ENCODE data around the gene STAMBP. TPM values are rescaled to one million over a fixed set of nuclear protein-coding genes. Genes with fewer than 3 reads are reported as not detected.
"Not testable (repeated sequence)": the region's sequence is repeated elsewhere in the genome, so short reads cannot be mapped to it uniquely, and the experiment has no call there.

The STAMBP gene
- total RNA-seq (10 to 100 TPM; 28.3 to 32.3 TPM), polyA plus RNA-seq (10 to 100 TPM; 32.3 to 44.3 (median 35.0) TPM), total RNA-seq (30.5 to 53.8 (median 39.5) reads per million in 6 experiments)

DNA sequence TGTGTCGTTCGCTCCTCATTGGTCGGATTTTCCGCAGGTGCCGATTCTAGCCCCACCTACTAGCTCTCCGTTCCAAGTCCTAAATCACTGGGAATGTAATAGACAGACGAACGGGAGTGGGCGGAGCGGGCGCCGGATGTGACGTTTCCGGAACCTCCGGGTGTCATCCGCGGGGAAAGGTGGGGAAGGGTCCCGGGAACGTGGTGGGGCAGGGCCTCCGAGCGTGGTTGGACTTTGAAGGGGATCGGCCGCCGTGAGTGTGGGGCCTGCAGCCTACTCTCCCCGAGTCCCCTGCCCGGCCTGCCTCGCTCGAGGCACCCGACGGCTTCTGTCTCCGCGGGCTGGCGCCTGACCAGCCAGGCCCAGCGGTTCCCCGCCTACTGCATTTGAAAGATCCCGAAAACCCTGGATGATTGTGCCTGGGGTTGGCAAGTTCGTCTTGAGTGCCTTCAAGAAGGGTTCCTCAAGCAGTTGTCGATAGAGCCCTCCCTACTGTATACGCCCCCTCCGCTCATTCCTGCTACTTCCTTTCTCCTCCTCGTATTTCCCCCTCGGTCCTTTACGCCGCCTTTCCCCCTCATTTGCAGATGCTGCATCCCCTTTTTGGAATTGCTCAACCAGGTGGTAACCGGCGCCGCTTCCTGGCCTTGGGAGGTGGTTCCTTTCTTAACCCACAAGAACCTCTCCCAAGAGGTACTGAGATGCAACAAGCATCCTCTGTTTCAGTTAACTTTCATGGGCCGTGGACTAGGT lies at the start of gene STAMBP:
Gene STAMBP (plus strand): TSS at position 144 of the 753 bp plus-strand sequence. CDS start 1,896 bp downstream, outside the sequence.
- Mint-ChIP-seq H3K27me3 (no peaks in the 10 kb centered on the region), H3K4me1 (peaks cover 37 to 60% (median 51%) of the 10 kb centered on the region in 4 donors), H3K27ac (peak within 1 kb of the TSS; percentile 93 to 99 (median 97)), H3K9me3 (peaks cover 0 to 4% (median 0%) of the 10 kb centered on the region in 9 donors), H3K4me3 (peak within 1 kb of the TSS; percentile 90 to 99 (median 96)), H3K36me3 (peaks cover 5 to 30% (median 15%) of the 10 kb centered on the region in 3 donors)
- ATAC-seq, result peak; percentile 88 to 94
- POLR2A ChIA-PET, result interaction anchor here (0.7 to 1.4 kb wide), 12 partner anchors 49 to 701 kb away, joined by 3 to 10 read pairs (median 4); partner anchors contain the start of genes AUP1, DGUOK, DUSP11 and HTRA2
- peak; percentile 78 to 96 (median 88) for DNase-seq

DNA sequence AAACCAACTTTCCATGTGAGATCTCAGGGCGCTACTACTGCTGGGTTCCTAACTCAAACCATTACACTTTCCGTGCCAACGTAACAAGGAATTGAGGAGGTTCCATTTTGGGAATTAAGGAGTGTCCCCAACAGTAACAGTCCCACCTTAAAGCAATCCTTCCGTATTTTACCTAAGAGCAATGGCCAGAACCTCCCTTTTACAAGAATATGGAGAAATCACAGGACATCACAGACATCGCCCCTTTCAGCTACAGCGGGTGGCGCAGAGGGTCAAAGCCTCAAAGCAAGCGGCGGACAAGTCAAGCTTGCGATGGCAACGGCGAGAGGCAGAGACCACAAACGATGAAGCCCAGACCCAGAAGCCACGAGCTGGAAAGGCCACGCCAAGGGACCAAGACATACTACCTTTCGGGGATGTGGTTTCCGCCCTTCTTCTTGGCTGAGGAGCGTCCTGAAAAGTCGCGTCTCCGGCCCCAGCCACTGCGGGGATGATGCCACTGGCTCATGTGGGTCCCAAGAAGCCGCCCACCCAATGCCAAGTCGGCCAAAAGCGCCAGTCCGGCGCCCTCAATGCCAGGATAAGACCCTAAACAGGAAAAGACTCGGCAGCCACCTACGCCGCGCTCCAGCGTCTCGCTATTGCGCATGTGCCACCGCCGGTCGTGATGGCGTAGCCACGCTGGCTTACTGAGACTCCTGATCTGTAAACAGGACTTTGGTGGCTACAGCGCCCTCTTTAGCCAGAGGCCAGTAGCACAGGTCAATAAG lies 49.1 kb upstream of the STAMBP start, which contains the start of gene DUSP11:
Gene DUSP11 (minus strand): TSS at position 637 of the 770 bp plus-strand sequence. CDS start 129 bp downstream, at position 508.
- Mint-ChIP-seq H3K4me1 (peaks cover 6 to 47% (median 31%) of the 10 kb centered on the region in 4 donors), H3K9me3 (peaks cover 0 to 2% (median 0%) of the 10 kb centered on the region in 9 donors), H3K4me3 (peak within 1 kb of the TSS; percentile 91 to 100 (median 99)), H3K27ac (peak within 1 kb of the TSS; percentile 96 to 99 (median 99)), H3K36me3 (peaks cover 0 to 29% (median 14%) of the 10 kb centered on the region in 3 donors), H3K27me3 (peaks cover 0 to 8% (median 2%) of the 10 kb centered on the region in 5 donors)
- peak; percentile 97 to 98 for ATAC-seq
- peak; percentile 92 to 99 (median 96) for DNase-seq
- POLR2A ChIA-PET, result interaction anchor here (0.7 to 1.2 kb wide), 4 partner anchors 10 to 49 kb away, joined by 3 to 6 read pairs (median 4); partner anchors contain the start of gene TPRKB

DNA sequence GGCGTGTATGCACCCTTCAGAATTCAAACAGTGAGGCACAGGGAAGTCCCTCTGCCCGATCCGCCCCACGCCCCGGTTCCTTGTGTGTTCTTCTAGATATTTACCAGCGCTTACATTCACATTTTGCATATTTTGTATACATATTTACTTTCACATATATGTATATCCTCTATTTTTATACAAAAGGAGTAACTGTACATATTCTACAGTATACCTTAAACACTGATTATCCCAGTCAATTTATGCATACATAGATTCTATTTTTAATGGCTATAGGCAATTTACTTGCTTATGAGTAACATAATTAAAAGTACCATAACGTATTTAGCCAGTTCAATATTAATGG lies 48.6 kb upstream of the STAMBP start:
- Mint-ChIP-seq H3K36me3 (peaks cover 0 to 24% (median 11%) of the 10 kb centered on the region in 3 donors), H3K27ac (peak overlapping the region; percentile 96 to 99 (median 99)), H3K4me3 (peak overlapping the region; percentile 91 to 100 (median 99)), H3K9me3 (peaks cover 0 to 2% (median 0%) of the 10 kb centered on the region in 9 donors), H3K4me1 (peaks cover 6 to 43% (median 28%) of the 10 kb centered on the region in 4 donors), H3K27me3 (peaks cover 0 to 8% (median 2%) of the 10 kb centered on the region in 5 donors)
- ATAC-seq (no peak), DNase-seq (no peak)
- POLR2A ChIA-PET, result interaction anchor here (0.9 to 1.2 kb wide), 3 partner anchors 10 to 48 kb away, joined by 3 to 6 read pairs (median 5); partner anchors contain the start of gene TPRKB

DNA sequence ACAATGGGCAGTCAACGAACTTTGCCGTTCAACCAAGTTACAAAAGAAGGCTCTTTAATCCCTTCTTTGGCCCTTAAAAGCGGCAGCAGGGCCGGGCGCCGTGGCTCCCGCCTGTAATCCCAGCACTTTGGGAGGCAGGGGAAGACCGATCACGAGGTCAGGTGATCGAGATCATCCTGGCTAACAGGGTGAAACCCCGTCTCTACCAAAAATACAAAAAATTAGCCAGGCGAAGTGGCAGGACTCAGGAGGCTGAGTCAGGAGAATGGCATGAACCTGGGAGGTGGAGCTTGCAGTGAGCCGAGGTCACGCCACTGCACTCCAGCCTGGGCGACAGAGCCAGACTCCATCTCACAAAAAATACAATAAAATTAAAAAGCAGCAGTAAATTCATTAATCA lies 45.4 kb upstream of the STAMBP start:
- POLR2A ChIA-PET, H3K4me3 Mint-ChIP-seq, ATAC-seq, H3K36me3 Mint-ChIP-seq, DNase-seq, H3K9me3 Mint-ChIP-seq, H3K27me3 Mint-ChIP-seq: not testable (repeated sequence)
- H3K27ac Mint-ChIP-seq, result peak overlapping the region in 1 of 10 donors; percentile 34
- H3K4me1 Mint-ChIP-seq, result peaks cover 3 to 18% (median 12%) of the 10 kb centered on the region in 4 donors

DNA sequence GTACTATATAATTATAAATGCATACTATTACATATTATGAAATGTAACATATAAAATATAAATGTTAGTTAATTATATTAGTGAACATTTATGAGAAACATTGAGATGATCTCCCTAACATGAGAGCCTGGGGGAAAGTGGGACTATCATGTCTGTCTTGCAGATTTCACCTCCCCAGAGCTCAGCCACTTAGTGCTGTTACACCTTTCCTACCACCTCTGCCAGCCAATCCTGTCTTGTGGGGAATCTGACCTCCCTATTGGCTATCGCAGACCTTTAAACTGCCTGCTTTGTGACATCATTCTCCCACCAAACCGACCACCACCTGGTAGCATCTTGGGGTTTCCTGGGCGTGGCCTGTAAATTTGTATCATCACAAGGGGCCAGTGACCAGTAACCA lies 44.9 kb upstream of the STAMBP start, which contains the start of gene C2orf78:
Gene C2orf78 (plus strand): TSS at position 301 of the 400 bp plus-strand sequence. CDS start 127 bp downstream, outside the sequence.
- H3K36me3 Mint-ChIP-seq, ATAC-seq, DNase-seq, H3K27me3 Mint-ChIP-seq, H3K4me3 Mint-ChIP-seq, POLR2A ChIA-PET, H3K9me3 Mint-ChIP-seq: not testable (repeated sequence)
- Mint-ChIP-seq H3K4me1 (peaks cover 2 to 13% (median 8%) of the 10 kb centered on the region in 4 donors), H3K27ac (peak within 1 kb of the TSS in 1 of 10 donors; percentile 34)

DNA sequence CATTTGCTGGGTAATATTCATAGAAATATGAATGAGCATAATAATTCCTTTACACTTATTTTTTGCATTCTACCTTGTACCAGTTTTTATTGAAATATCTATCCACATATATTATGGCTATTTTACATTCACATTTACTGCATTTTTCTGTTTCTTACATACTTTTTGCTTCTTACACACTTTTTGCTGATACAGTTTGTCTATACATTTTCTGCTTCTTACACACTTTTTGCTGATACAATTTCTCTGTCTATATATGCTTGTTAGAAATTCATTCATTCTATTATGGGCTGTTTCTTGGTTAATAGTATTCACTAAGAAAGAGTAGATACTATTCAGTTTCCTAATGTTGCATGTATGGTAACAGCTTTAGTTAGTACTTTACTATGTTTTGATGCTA lies 16.9 kb upstream of the STAMBP start:
- Mint-ChIP-seq H3K9me3 (no peaks in the 10 kb centered on the region), H3K4me1 (peaks cover 0 to 2% (median 0%) of the 10 kb centered on the region in 4 donors), H3K4me3 (no peak overlapping the region), H3K27ac (no peak overlapping the region), H3K36me3 (no peaks in the 10 kb centered on the region), H3K27me3 (peaks cover 6 to 34% (median 9%) of the 10 kb centered on the region in 5 donors)
- POLR2A ChIA-PET, result no interaction called here
- no peak for ATAC-seq
- no peak for DNase-seq

DNA sequence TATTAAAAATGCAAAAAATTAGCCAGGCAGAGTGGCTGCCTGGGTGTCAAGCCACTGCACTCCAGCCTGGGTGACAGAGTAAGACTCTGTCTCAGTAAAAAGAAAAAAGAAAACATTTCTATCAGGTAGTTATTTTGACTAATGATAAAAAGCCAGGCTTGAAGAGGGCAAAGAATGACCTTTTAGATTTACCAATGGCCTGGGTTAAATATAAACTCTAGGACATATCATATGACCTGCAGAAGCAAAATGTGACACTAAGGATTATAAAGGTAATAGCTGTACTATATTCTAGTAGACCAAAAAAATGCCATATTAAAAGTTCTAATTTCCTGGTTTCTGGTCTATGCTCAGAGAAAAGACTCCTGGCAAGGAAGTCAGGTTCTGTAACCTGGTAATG lies 16.1 kb upstream of the STAMBP start:
- Mint-ChIP-seq H3K4me3 (no peak overlapping the region), H3K4me1 (peaks cover 0 to 2% (median 0%) of the 10 kb centered on the region in 4 donors), H3K27ac (no peak overlapping the region), H3K9me3 (no peaks in the 10 kb centered on the region), H3K27me3 (peaks cover 6 to 34% (median 9%) of the 10 kb centered on the region in 5 donors), H3K36me3 (no peaks in the 10 kb centered on the region)
- ATAC-seq (no peak), DNase-seq (no peak)
- POLR2A ChIA-PET, result no interaction called here

DNA sequence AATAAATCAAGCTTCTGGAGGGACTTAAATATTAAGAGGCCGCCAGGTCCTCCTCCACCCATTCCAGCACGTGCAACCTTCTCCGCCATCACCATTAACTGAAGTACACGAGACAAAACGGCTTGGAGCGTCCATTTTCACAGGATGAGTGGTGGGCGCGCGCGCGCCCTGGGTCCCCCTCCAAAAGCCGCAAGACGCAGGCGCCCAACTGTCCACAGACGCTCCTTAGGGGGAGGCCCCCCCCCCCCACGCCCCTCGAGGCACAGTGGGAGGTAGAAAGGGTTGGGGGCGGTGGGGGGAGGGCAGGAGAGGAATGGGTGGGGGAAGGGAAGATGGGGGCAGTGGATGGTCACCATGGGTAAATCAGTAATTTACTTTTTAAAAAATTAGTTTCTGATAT lies 10.5 kb upstream of the STAMBP start:
- no peaks in the 10 kb centered on the region for H3K4me1 Mint-ChIP-seq
- POLR2A ChIA-PET, result no interaction called here
- H3K27me3 Mint-ChIP-seq, result peaks cover 4 to 31% (median 9%) of the 10 kb centered on the region in 5 donors
- DNase-seq (no peak), ATAC-seq (no peak)
- no peaks in the 10 kb centered on the region for H3K9me3 Mint-ChIP-seq
- no peak overlapping the region for H3K4me3 Mint-ChIP-seq
- H3K27ac Mint-ChIP-seq, result no peak overlapping the region
- no peaks in the 10 kb centered on the region for H3K36me3 Mint-ChIP-seq

DNA sequence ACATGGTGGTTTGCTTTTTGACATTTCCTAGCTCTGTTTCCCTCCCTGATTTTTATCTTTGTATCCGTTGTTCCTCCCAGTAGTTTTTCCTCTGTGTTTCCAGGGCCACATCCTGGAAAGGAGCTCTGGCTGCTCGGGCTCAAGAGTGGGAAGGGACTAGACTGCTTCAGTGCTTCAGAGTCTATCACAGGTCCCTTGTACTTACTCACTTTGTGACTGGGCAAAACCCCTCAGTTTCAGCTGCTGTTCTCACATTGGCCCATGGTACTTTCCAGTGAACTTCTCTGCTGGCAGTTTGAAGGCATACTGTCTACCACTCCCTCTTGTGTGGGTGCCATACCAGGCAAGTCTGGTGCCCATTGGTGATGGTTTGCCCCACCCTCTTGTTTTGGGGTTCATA lies 7.5 kb upstream of the STAMBP start:
- H3K36me3 Mint-ChIP-seq, result no peaks in the 10 kb centered on the region
- peaks cover 0 to 5% (median 3%) of the 10 kb centered on the region in 5 donors for H3K27me3 Mint-ChIP-seq
- peaks cover 3 to 7% (median 6%) of the 10 kb centered on the region in 4 donors for H3K4me1 Mint-ChIP-seq
- POLR2A ChIA-PET, result interaction anchor here (0.6 kb wide), 1 partner anchor 114 kb away, joined by 5 read pairs; no protein-coding TSS in a partner anchor
- peak overlapping the region in 1 of 10 donors; percentile 27 for H3K27ac Mint-ChIP-seq
- ATAC-seq, result no peak
- no peak overlapping the region for H3K4me3 Mint-ChIP-seq
- no peaks in the 10 kb centered on the region for H3K9me3 Mint-ChIP-seq
- no peak for DNase-seq

DNA sequence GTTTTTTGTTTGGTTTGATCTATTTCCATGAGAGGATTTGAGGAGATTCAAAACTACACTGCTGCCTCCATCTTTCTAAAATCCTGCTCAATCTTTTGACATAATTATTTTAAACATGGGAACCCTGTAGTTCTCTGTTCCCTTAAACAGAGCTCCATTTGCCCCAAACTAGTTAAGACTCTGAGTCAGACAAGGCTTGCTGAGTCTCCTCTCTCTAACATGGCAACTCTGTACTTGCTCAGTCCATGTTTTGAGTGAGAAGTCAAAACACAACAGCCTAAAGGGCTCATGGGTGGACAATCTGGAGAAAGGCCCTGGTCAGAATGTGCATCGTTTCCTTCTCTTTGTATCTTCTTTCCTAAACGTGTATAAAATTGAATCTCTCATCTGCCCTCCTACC lies 7.1 kb upstream of the STAMBP start:
- Mint-ChIP-seq H3K9me3 (no peaks in the 10 kb centered on the region), H3K4me3 (no peak overlapping the region), H3K36me3 (no peaks in the 10 kb centered on the region), H3K27ac (no peak overlapping the region), H3K27me3 (peaks cover 0 to 3% (median under 1%) of the 10 kb centered on the region in 5 donors), H3K4me1 (peaks cover 3 to 7% (median 6%) of the 10 kb centered on the region in 4 donors)
- ATAC-seq (no peak), DNase-seq (no peak)
- POLR2A ChIA-PET, result no interaction called here

DNA sequence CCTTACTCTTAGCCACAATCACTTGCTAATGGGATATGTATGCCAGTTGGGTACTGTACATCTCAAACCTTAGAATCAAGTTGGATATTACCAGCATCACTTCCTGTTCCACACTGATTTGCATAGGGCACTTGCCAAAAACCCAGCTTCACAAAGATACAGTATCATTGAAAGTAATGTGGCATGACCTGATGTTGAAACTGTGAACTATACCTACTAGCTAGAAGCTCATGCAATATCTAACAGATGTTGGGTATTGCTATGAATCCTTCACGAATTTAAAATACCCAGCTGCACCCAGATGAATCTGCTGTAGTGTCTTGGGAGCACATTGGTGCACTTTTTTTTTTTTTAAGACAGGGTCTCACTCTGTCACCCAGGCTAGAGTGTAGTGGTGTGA lies 6.5 kb upstream of the STAMBP start:
- POLR2A ChIA-PET, result interaction anchor here (0.6 kb wide), 1 partner anchor 357 kb away, joined by 3 read pairs; no protein-coding TSS in a partner anchor
- ATAC-seq (no peak), DNase-seq (no peak)
- peaks cover 0 to 2% (median 0%) of the 10 kb centered on the region in 5 donors for H3K27me3 Mint-ChIP-seq
- H3K9me3 Mint-ChIP-seq, result no peaks in the 10 kb centered on the region
- H3K36me3 Mint-ChIP-seq, result no peaks in the 10 kb centered on the region
- no peak overlapping the region for H3K27ac Mint-ChIP-seq
- H3K4me3 Mint-ChIP-seq, result no peak overlapping the region
- peaks cover 4 to 11% (median 7%) of the 10 kb centered on the region in 4 donors for H3K4me1 Mint-ChIP-seq

DNA sequence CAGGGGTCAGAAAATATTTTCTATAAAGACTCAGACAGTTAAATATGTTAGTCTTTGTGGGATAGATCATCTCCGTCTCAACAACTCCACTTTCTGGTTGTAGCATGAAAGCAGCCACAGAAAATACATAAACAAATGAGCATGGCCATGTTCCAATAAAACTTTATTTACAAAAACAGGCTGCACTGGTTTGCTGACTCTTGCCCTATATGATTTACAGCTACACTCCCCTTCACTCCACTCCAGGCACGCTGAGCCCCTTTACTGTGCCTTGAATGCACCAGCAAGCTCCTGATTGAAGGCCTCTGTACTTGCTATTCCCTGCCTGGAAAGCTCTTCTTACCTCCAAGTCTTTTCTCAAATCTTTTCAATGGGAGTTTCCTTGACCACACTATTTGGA lies 5.8 kb upstream of the STAMBP start:
- H3K9me3 Mint-ChIP-seq, result no peaks in the 10 kb centered on the region
- H3K27me3 Mint-ChIP-seq, result peaks cover 0 to 2% (median 0%) of the 10 kb centered on the region in 5 donors

More for the DNA sequence above, 5.8 kb upstream of the STAMBP start:
- POLR2A ChIA-PET, result interaction anchor here (0.6 kb wide), 1 partner anchor 356 kb away, joined by 3 read pairs; no protein-coding TSS in a partner anchor
- Mint-ChIP-seq H3K27ac (peak overlapping the region in 2 of 10 donors; percentile 44 to 61), H3K4me1 (peaks cover 11 to 18% (median 13%) of the 10 kb centered on the region in 4 donors), H3K4me3 (no peak overlapping the region), H3K36me3 (no peaks in the 10 kb centered on the region)
- ATAC-seq (no peak), DNase-seq (no peak)
